ENCODE data around the gene CENPX. TPM values are rescaled to one million over a fixed set of nuclear protein-coding genes. Genes with fewer than 3 reads are reported as not detected.

Gene CENPX
- total RNA-seq, 2 experiments from 2014 or later: 52.7 to 54.7 TPM

GRCh38 chr17:82060001-82060380 lies 37.3 kb upstream of the CENPX start:
- Mint-ChIP-seq H3K4me1 (peaks cover 11% of the 10 kb centered on the region), H3K36me3 (ENCODE audit: low read depth) (peaks cover 11% of the 10 kb centered on the region)
- CTCF ChIA-PET: no interaction called here

GRCh38 chr17:82059272-82060000 lies 36.8 kb upstream of the CENPX start:
- Mint-ChIP-seq H3K9me3 (no peaks in the 10 kb centered on the region), H3K27ac (no peak overlapping the region), H3K4me1 (peaks cover 10% of the 10 kb centered on the region), H3K27me3 (no peaks in the 10 kb centered on the region), H3K36me3 (ENCODE audit: low read depth) (peaks cover 14% of the 10 kb centered on the region), H3K4me3 (no peak overlapping the region)
- DNase-seq: no peak
- ChIA-PET CTCF (no interaction called here), POLR2A (interaction anchor here (0.7 to 1.7 kb wide), 3 partner anchors 9 to 67 kb away, joined by 3 read pairs; no protein-coding TSS in a partner anchor)

More at GRCh38 chr17:82060001-82060380, 37.3 kb upstream of the CENPX start:
- POLR2A ChIA-PET: interaction anchor here (0.7 to 1.7 kb wide), 2 partner anchors 25 to 67 kb away, joined by 3 read pairs; no protein-coding TSS in a partner anchor
- Mint-ChIP-seq H3K27me3 (no peaks in the 10 kb centered on the region), H3K4me3 (no peak overlapping the region), H3K9me3 (no peaks in the 10 kb centered on the region), H3K27ac (no peak overlapping the region)
- DNase-seq: no peak

- peaks cover 6% of the 10 kb centered on the region for H3K4me1 Mint-ChIP-seq
- no peaks in the 10 kb centered on the region for H3K9me3 Mint-ChIP-seq
- no peak for DNase-seq
- no peak overlapping the region for H3K4me3 Mint-ChIP-seq
- no peak overlapping the region for H3K27ac Mint-ChIP-seq
- H3K36me3 Mint-ChIP-seq (ENCODE audit: low read depth): peaks cover 14% of the 10 kb centered on the region
- POLR2A ChIA-PET: interaction anchor here (0.7 to 1.7 kb wide), 2 partner anchors 9 to 24 kb away, joined by 3 read pairs; no protein-coding TSS in a partner anchor
- CTCF ChIA-PET: no interaction called here
- H3K27me3 Mint-ChIP-seq: no peaks in the 10 kb centered on the region
Measured at GRCh38 chr17:82058855-82059249, 36.2 kb upstream of the CENPX start.

- POLR2A ChIA-PET: interaction anchor here (0.7 kb wide), 1 partner anchor 8 kb away, joined by 3 read pairs; no protein-coding TSS in a partner anchor
- DNase-seq: no peak
- Mint-ChIP-seq H3K4me1 (peaks cover 10% of the 10 kb centered on the region), H3K36me3 (ENCODE audit: low read depth) (peaks cover 14% of the 10 kb centered on the region), H3K27me3 (no peaks in the 10 kb centered on the region), H3K4me3 (no peak overlapping the region), H3K27ac (no peak overlapping the region), H3K9me3 (no peaks in the 10 kb centered on the region)
- CTCF ChIA-PET: no interaction called here
Measured at GRCh38 chr17:82058230-82058854, 35.7 kb upstream of the CENPX start.

GRCh38 chr17:82056729-82057621 lies 34.3 kb upstream of the CENPX start:
- POLR2A ChIA-PET: interaction anchor here (1.3 kb wide), 1 partner anchor 42 kb away, joined by 3 read pairs; no protein-coding TSS in a partner anchor

GRCh38 chr17:82055965-82056728 lies 33.5 kb upstream of the CENPX start:
- ChIA-PET POLR2A (interaction anchor here (1.3 to 2.0 kb wide), 2 partner anchors 10 to 43 kb away, joined by 3 to 10 read pairs; partner anchors contain the start of gene DUS1L), CTCF (no interaction called here)
- peaks cover 14% of the 10 kb centered on the region for H3K36me3 Mint-ChIP-seq (ENCODE audit: low read depth)

More at GRCh38 chr17:82056729-82057621, 34.3 kb upstream of the CENPX start:
- Mint-ChIP-seq H3K9me3 (no peaks in the 10 kb centered on the region), H3K27ac (no peak overlapping the region), H3K4me1 (peaks cover 16% of the 10 kb centered on the region), H3K36me3 (ENCODE audit: low read depth) (peaks cover 14% of the 10 kb centered on the region), H3K4me3 (no peak overlapping the region), H3K27me3 (no peaks in the 10 kb centered on the region)
- DNase-seq: no peak
- CTCF ChIA-PET: no interaction called here

GRCh38 chr17:82055023-82055964 lies 32.6 kb upstream of the CENPX start:
- DNase-seq: no peak
- peaks cover 22% of the 10 kb centered on the region for H3K4me1 Mint-ChIP-seq
- peaks cover 14% of the 10 kb centered on the region for H3K36me3 Mint-ChIP-seq (ENCODE audit: low read depth)
- no peaks in the 10 kb centered on the region for H3K9me3 Mint-ChIP-seq
- no peak overlapping the region for H3K27ac Mint-ChIP-seq
- ChIA-PET POLR2A (interaction anchor here (1.3 to 2.0 kb wide), 3 partner anchors 11 to 44 kb away, joined by 3 to 10 read pairs (median 8); partner anchors contain the start of genes DCXR and DUS1L), CTCF (no interaction called here)
- no peak overlapping the region for H3K4me3 Mint-ChIP-seq
- H3K27me3 Mint-ChIP-seq: no peaks in the 10 kb centered on the region

More at GRCh38 chr17:82055965-82056728, 33.5 kb upstream of the CENPX start:
- Mint-ChIP-seq H3K9me3 (no peaks in the 10 kb centered on the region), H3K4me1 (peaks cover 16% of the 10 kb centered on the region), H3K27ac (no peak overlapping the region), H3K4me3 (no peak overlapping the region), H3K27me3 (no peaks in the 10 kb centered on the region)
- DNase-seq: no peak

GRCh38 chr17:82054351-82055022 lies 31.8 kb upstream of the CENPX start:
- Mint-ChIP-seq H3K4me1 (peaks cover 25% of the 10 kb centered on the region), H3K4me3 (no peak overlapping the region), H3K27ac (no peak overlapping the region), H3K36me3 (ENCODE audit: low read depth) (peaks cover 11% of the 10 kb centered on the region), H3K27me3 (no peaks in the 10 kb centered on the region), H3K9me3 (no peaks in the 10 kb centered on the region)
- ChIA-PET CTCF (no interaction called here), POLR2A (interaction anchor here (0.7 to 2.0 kb wide), 4 partner anchors 9 to 17 kb away, joined by 3 to 10 read pairs (median 6); partner anchors contain the start of genes DCXR and DUS1L)
- DNase-seq: no peak

- ChIA-PET POLR2A (interaction anchor here (0.7 to 2.0 kb wide), 4 partner anchors 10 to 23 kb away, joined by 3 to 8 read pairs (median 3); partner anchors contain the start of gene DCXR), CTCF (interaction anchor here (2.0 kb wide), 1 partner anchor 16 kb away, joined by 9 read pairs; the partner anchor contains the start of gene DCXR)
- Mint-ChIP-seq H3K4me3 (peak overlapping the region; percentile 72), H3K36me3 (ENCODE audit: low read depth) (peaks cover 11% of the 10 kb centered on the region), H3K27ac (no peak overlapping the region), H3K9me3 (no peaks in the 10 kb centered on the region), H3K4me1 (peaks cover 25% of the 10 kb centered on the region), H3K27me3 (no peaks in the 10 kb centered on the region)
- no peak for DNase-seq
Measured at GRCh38 chr17:82053556-82054263, 31.0 kb upstream of the CENPX start.

- ChIA-PET CTCF (interaction anchor here (2.0 kb wide), 1 partner anchor 15 kb away, joined by 9 read pairs; the partner anchor contains the start of gene DCXR), POLR2A (interaction anchor here (1.0 to 2.0 kb wide), 2 partner anchors 16 to 23 kb away, joined by 3 to 8 read pairs; partner anchors contain the start of gene DCXR)
- H3K36me3 Mint-ChIP-seq (ENCODE audit: low read depth): peaks cover 11% of the 10 kb centered on the region
- H3K9me3 Mint-ChIP-seq: no peaks in the 10 kb centered on the region
- no peak overlapping the region for H3K27ac Mint-ChIP-seq
- peak overlapping the region; percentile 72 for H3K4me3 Mint-ChIP-seq
- peaks cover 25% of the 10 kb centered on the region for H3K4me1 Mint-ChIP-seq
- no peak for DNase-seq
- no peaks in the 10 kb centered on the region for H3K27me3 Mint-ChIP-seq
Measured at GRCh38 chr17:82053130-82053529, 30.5 kb upstream of the CENPX start.

Data from activated CD4-positive, alpha-beta memory T cell treated with anti-CD3 and anti-CD28 coated beads, Interleukin-2, amount 10 ng/mL, durations not matched to agents 7 days and 5 days (primary cell).